Hepatocyte (in vitro differentiated cells): Measurements from ENCODE around the gene ADA. TPM values are rescaled to one million over a fixed set of nuclear protein-coding genes. Genes with fewer than 3 reads are reported as not detected.

Source experiments
- DNase-seq: peaks from one replicate; pipeline ENCODE4 v3.0.0-alpha.2; 2016; ENCODE audit warnings: low spot score
- H2AFZ ChIP-seq: fragments of 200-600 bp; sonication (generic); 2 replicates; pipeline ENCODE4 v1.6.0; 2016; ENCODE audit warnings: antibody characterized with exemption, mild to moderate bottlenecking
- H3K27ac ChIP-seq: fragments of 200-600 bp; sonication (generic); 2 replicates; pipeline ENCODE4 v1.5.1; 2016; ENCODE audit warnings: mild to moderate bottlenecking
- H3K27me3 ChIP-seq: fragments of 200-600 bp; sonication (generic); 2 replicates; pipeline ENCODE4 v1.6.1; 2016
- H3K36me3 ChIP-seq: fragments of 200-600 bp; sonication (generic); replicated peaks from 2 replicates; pipeline ENCODE4 v1.5.1; 2016; ENCODE audit warnings: low read depth; ENCODE audit not compliant: insufficient read depth
- H3K4me1 ChIP-seq: fragments of 200-600 bp; sonication (generic); 2 replicates; pipeline ENCODE4 v1.5.1; 2016; ENCODE audit warnings: mild to moderate bottlenecking, moderate library complexity; ENCODE audit not compliant: insufficient read depth
- H3K4me2 ChIP-seq: fragments of 200-600 bp; sonication (generic); 2 replicates; pipeline ENCODE4 v1.6.0; 2016
- H3K4me3 ChIP-seq: fragments of 200-600 bp; sonication (generic); 2 replicates; pipeline ENCODE4 v1.5.1; 2016; ENCODE audit warnings: mild to moderate bottlenecking
- H3K79me2 ChIP-seq: fragments of 200-600 bp; sonication (generic); 2 replicates; pipeline ENCODE4 v1.6.0; 2017; ENCODE audit warnings: mild to moderate bottlenecking
- H3K9me2 ChIP-seq: fragments of 200-600 bp; sonication (generic); replicated peaks from 2 replicates; pipeline ENCODE4 v1.6.0; 2017; ENCODE audit warnings: mild to moderate bottlenecking; ENCODE audit not compliant: insufficient read depth
- H3K9me3 ChIP-seq: fragments of 200-600 bp; sonication (generic); 2 replicates; pipeline ENCODE4 v1.5.1; 2016; ENCODE audit warnings: low read depth, mild to moderate bottlenecking
- H4K20me1 ChIP-seq: fragments of 200-600 bp; sonication (generic); 2 replicates; pipeline ENCODE4 v1.6.0; 2016; ENCODE audit warnings: mild to moderate bottlenecking; ENCODE audit not compliant: insufficient read depth, poor library complexity, severe bottlenecking
- EZH2 ChIP-seq: fragments of 200-600 bp; sonication (generic); IDR thresholded peaks from 2 replicates; pipeline ENCODE4 v1.6.1; 2016; ENCODE audit warnings: antibody characterized with exemption, mild to moderate bottlenecking, borderline replicate concordance
- EZH2phosphoT487 ChIP-seq: fragments of 200-600 bp; sonication (generic); IDR thresholded peaks from one replicate; pipeline ENCODE4 v1.6.1; 2018; ENCODE audit warnings: antibody characterized with exemption, mild to moderate bottlenecking, low read depth, moderate library complexity; ENCODE audit not compliant: unreplicated experiment, severe bottlenecking
- WGBS: methylation state at CpG from one replicate; pipeline ENCODE4 v1.1.6; 2016; ENCODE audit warnings: low lambda C conversion rate; ENCODE audit errors: missing lambda C conversion rate; 5-methylcytosine and 5-hydroxymethylcytosine counted together
- polyA plus RNA-seq: library from polyadenylated mRNA; unstranded; fragments of >200 nt; fragmentation: Nextera tagmentation; extraction: Ambion mirVana; gene quantifications from 2 replicates; pipeline ENCODE4 v1.2.1, GENCODE V29; 2016
- total RNA-seq: library from RNA; depleted of rRNA; stranded (reverse); fragments of >200 nt; gene quantifications from 2 replicates; pipeline ENCODE4 v1.2.3, GENCODE V29; 2014
- TF ChIP-seq, protein P1 (sequence below): fragments of 200-600 bp; sonication (generic); IDR thresholded peaks from 2 replicates; pipeline ENCODE4 v1.5.1; 2016; ENCODE audit warnings: antibody characterized with exemption, mild to moderate bottlenecking; ENCODE audit not compliant: poor library complexity

ADA gene
- total and polyA plus RNA-seq, 2 experiments from 2014 or later = 10.4 to 13.5 TPM

DNA sequence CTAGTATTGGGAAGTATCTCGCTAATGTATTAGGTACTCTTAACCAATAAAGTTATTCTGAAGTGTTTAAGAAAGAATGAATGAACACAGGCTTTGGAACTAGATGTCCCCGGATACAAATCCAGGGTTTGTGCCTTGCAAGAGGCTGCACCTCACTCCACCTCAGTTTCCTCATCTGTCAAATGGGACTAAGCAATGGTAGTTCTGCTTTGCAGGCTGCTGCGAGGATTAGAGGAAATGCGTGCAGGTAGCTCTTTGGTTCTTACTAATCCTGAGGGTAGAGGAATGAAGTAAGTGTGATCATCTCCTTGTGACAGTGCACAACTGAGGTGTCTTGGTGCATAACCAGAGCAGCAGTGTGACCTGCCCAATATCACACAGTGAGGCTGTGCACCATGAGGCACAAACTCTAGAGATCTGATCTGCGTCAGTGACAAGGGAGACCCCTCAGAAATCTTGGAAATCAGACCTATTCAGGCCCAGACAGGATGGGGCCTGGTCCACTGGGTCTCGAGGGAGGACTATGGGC, 26.7 kb downstream of the ADA start:
- no peaks in the 10 kb centered on the region for H3K36me3 ChIP-seq
- TF ChIP-seq EZH2phosphoT487 (no peak), EZH2 (no peak)
- TF ChIP-seq, protein P1, sequence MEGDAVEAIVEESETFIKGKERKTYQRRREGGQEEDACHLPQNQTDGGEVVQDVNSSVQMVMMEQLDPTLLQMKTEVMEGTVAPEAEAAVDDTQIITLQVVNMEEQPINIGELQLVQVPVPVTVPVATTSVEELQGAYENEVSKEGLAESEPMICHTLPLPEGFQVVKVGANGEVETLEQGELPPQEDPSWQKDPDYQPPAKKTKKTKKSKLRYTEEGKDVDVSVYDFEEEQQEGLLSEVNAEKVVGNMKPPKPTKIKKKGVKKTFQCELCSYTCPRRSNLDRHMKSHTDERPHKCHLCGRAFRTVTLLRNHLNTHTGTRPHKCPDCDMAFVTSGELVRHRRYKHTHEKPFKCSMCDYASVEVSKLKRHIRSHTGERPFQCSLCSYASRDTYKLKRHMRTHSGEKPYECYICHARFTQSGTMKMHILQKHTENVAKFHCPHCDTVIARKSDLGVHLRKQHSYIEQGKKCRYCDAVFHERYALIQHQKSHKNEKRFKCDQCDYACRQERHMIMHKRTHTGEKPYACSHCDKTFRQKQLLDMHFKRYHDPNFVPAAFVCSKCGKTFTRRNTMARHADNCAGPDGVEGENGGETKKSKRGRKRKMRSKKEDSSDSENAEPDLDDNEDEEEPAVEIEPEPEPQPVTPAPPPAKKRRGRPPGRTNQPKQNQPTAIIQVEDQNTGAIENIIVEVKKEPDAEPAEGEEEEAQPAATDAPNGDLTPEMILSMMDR = no peak
- no peak overlapping the region for H3K4me2 ChIP-seq

DNA sequence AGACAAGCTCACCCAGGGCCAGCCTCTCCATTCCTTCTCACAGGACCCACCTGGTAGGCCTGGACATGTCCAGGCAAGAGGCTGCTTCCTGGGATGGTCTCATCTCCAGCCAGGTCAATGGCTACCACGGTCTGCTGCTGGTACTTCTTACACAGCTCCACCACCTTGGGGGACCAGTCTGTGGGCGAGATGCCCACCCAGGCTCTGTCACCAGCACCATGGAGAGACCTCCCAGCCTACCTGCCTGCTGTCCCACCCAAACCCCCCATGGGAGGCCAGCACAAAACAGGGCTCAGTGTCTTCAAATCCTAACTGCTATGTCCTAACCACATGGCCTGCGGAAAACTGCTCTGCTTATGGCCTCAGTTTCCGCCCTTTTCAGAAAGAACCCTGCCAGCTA, 27.3 kb downstream of the ADA start:
- Histone ChIP-seq H3K9me3 (no peaks in the 10 kb centered on the region), H3K4me1 (no peaks in the 10 kb centered on the region), H3K9me2 (no peaks in the 10 kb centered on the region), H3K4me3 (no peak overlapping the region), H2AFZ (no peak overlapping the region), H3K27me3 (no peaks in the 10 kb centered on the region), H3K36me3 (no peaks in the 10 kb centered on the region), H3K27ac (no peak overlapping the region), H3K79me2 (no peaks in the 10 kb centered on the region), H4K20me1 (no peaks in the 10 kb centered on the region), H3K4me2 (no peak overlapping the region)
- DNase-seq = no peak
- 99% methylated on average over 4 of the region's 4 CpGs for WGBS
- TF ChIP-seq EZH2phosphoT487 (no peak), EZH2 (no peak)
- TF ChIP-seq, protein P1 = no peak

More for the DNA sequence above, 26.7 kb downstream of the ADA start:
- H3K27me3 ChIP-seq = no peaks in the 10 kb centered on the region
- no peaks in the 10 kb centered on the region for H3K4me1 ChIP-seq
- H3K4me3 ChIP-seq = no peak overlapping the region
- no peaks in the 10 kb centered on the region for H3K9me2 ChIP-seq
- H3K79me2 ChIP-seq = no peaks in the 10 kb centered on the region
- no peak overlapping the region for H2AFZ ChIP-seq
- no peaks in the 10 kb centered on the region for H4K20me1 ChIP-seq
- H3K9me3 ChIP-seq = no peaks in the 10 kb centered on the region
- no peak overlapping the region for H3K27ac ChIP-seq
- 97% methylated on average over 6 of the region's 6 CpGs for WGBS
- DNase-seq = no peak

DNA sequence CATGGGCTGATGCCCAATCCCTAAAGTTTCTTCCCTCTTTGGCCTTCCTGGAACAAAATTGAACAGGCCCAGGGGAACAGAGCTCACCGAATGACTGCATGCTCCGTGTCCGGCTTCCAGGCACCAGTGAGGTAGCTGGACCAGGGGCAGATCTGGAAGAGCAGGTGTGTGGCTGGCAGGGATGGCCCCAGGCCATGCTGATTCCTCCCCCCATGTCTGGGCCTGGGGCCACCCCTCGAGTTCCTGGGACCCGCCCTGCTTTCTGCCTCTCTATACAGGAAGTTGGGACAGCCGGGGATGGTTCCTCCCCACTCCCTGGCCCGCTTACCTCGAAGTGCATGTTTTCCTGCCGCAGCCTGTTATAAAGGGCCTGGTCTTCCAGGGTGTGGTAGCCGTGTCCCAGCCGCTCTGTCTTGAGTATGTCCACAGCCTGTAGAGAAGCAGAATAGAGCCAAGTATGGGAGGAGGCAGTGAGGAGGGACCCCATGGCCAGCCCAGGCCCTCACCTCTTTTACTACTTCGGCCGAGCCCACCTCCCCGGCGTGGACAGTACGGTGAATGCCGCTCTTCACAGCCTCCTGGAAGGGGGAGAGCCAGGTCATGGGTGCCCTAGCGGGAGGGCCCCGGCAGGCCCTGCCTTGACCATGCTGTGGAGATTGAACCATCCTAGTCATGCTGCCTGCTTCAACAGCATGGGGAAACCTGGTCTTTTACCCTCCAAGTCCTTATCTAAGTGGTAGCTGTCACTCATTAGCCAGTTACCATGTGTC, 28.8 kb downstream of the ADA start:
- no peaks in the 10 kb centered on the region for H3K79me2 ChIP-seq
- H3K27me3 ChIP-seq = no peaks in the 10 kb centered on the region
- DNase-seq = no peak
- H3K4me2 ChIP-seq = no peak overlapping the region
- 94% methylated on average over 19 of the region's 19 CpGs for WGBS
- no peaks in the 10 kb centered on the region for H3K36me3 ChIP-seq
- H3K4me1 ChIP-seq = no peaks in the 10 kb centered on the region
- TF ChIP-seq EZH2 = no peak
- TF ChIP-seq, protein P1 = no peak
- no peak for TF ChIP-seq EZH2phosphoT487
- H2AFZ ChIP-seq = no peak overlapping the region
- no peaks in the 10 kb centered on the region for H3K9me2 ChIP-seq
- H4K20me1 ChIP-seq = no peaks in the 10 kb centered on the region
- H3K4me3 ChIP-seq = no peak overlapping the region
- no peak overlapping the region for H3K27ac ChIP-seq
- H3K9me3 ChIP-seq = no peaks in the 10 kb centered on the region
